ENCODE data around the gene OR6S1. TPM values are rescaled to one million over a fixed set of nuclear protein-coding genes. Genes with fewer than 3 reads are reported as not detected.
"Not testable (repeated sequence)": the region's sequence is repeated elsewhere in the genome, so short reads cannot be mapped to it uniquely, and the experiment has no call there.

Gene OR6S1
- total RNA-seq, 1 donor from 2014 or later, result not detected

DNA sequence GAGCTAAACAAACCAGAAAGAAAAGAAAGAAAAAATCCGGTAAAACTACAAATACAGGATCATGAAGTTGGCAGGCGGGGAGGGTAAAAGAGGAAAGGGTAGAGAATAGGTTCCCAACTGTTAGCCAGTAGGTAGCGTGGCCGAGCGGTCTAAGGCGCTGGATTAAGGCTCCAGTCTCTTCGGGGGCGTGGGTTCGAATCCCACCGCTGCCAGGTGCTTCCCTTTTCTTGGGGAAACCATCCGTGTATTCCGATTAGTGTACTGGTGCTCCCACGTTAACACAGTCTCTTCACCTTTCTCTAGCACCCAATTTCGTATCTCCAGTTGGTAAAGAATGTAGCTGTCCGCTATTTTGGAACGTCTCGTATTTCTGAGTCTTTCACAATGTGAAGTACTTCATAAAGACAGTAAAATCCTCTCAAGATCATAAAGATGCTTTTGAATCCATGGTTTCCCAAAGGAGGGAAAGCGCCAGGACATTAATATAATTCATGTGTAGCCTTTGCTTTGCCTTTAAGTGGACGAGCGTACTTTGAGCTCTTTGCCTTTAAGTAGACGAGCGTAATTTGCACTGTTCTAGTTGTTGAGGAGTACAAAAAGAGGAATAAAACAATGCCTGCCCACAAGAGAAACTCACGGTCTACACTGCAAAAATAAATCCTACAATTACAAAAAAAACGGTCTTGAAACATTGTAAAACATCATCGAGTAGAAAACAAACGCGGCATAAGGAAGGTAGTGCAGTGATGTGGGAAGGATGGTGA, 31.3 kb downstream of the OR6S1 start:
- DNase-seq (ENCODE audit: low spot score), result peak; percentile 83

DNA sequence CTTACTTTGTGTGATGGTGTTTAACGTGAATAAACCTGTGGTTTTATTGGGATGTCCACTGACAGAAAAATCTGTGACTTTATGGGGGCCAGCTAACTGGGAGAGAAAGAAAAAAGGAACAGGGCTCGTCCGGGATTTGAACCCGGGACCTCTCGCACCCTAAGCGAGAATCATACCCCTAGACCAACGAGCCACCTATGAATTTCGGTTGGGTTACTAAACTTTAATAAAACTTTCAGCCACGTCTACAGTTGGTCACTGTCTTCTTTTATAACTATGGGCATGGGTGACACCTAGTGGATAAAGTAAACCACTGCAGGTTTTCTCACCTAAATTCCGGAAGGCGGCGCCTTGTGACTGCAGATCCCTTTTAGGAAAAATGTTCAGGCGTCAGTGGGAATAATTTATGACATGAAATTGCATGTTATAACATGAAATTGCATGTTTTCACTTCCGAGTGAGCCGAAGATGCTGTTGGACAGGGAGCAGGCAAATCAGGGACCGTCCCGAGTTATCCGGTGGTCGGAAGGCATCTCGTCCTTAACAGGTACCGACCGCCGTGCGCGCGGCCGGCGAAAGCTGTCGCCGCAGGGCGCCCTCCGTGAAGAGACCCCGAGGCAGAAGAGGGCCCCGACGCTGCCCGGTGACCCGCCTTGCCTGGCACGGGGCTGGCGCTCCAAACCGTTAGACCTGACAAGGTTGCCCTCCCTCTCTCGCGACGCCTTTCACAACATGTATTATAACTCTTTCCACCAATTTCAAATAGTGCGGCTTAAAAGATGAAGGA, 32.1 kb downstream of the OR6S1 start:
- peak; percentile 80 for DNase-seq (ENCODE audit: low spot score)

DNA sequence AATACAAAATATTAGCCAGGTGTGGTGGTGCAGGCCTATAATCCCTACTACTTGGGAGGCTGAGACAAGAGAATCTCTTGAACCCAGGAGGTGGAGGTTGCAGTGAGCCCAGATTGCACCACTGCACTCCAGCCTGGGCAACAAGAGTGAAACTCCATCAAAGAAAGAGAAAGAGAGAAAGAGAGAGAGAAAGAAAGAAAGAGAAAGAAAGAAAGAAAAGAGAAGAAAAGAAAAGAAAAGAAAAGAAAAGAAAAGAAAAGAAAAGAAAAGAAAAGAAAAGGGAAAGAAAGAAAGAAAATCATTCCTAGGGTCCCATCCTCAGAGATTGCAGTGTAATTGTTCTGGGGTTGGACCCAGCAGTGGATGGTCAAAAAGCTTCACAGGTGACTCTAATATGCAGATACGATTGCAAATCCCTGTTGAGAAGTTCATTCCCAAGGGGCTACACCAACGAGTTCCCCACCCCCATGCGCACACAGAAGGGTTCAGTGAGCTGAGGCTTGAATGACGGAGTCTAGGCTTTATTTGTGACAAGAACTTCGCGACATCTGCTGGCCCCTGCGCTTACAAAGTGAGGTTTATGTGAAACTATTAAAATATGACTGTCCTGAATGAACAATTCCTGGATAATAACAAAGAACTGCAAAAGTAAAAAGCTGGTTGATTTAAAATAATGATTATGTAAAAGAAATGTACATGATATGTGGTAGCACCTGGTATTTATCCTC, 32.9 kb downstream of the OR6S1 start:
- DNase-seq (ENCODE audit: low spot score), result no peak

DNA sequence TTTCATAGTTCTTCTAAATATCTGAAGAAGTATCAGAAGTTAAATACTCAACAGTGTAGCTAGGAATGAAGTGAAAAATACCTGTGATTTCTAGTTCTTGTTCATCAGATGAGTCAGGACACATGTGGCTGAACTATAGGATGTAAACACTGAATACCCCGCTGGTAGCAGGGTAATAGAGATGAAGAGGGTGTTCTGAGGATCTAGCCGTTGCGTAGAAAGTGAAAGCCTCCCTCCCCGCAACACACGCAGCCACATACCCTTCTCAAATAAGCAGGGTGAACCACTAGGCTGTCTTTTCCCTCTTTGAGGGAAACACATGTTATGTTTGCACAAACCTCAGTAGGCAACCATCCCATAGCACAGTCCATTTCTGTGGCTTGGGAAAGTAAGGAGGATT, 33.9 kb downstream of the OR6S1 start:
- no peak for DNase-seq (ENCODE audit: low spot score)

DNA sequence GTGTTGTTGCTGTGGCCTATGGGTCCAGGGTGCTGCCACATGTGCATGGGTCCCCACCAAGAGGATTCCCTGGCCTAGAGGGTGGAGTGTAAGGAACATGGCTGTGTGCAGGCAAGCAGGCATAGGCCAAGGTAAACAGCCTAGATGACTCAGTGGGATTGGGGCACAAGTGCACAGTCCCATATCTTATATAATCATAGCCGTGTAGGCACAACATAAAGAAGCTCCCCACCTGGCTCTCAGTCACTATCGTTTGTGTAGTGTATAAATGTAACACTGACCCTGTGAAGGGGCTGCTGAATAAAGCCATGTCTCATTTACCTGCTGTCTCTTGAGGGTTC, 34.6 kb downstream of the OR6S1 start:
- DNase-seq (ENCODE audit: low spot score), result no peak

DNA sequence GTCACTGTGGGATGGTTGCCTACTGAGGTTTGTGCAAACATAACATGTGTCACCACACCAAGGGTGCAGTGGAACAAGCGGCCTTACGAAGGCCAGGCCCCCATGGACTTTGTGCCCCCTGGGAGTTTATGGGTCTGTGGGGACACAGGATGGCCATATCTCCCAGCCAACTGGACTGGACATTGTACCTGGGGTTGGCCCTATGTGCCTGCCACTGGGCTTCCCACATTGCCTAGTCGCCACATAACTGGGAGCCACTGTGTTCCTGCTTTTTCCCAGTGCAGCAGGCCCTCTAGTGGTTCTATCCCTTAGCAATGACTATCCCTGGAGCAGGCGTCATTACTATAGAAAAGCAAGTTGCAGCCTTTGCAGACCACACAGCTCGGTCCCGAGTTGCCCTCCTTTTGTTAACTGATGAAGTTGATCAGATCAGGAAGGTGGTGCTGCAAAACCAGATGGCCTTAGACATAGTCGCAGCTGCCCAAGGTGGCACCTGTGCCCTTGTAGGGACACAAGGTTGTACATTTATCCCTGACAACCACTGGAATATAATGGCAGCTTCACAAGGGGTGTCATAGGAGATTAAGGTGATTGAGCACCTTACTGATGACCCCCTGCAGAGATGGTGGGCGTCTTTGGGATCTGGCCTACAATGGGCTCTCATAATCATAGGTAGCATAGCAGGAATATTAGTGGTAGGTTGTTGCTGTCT, 35.1 kb downstream of the OR6S1 start:
- no peak for DNase-seq (ENCODE audit: low spot score)

DNA sequence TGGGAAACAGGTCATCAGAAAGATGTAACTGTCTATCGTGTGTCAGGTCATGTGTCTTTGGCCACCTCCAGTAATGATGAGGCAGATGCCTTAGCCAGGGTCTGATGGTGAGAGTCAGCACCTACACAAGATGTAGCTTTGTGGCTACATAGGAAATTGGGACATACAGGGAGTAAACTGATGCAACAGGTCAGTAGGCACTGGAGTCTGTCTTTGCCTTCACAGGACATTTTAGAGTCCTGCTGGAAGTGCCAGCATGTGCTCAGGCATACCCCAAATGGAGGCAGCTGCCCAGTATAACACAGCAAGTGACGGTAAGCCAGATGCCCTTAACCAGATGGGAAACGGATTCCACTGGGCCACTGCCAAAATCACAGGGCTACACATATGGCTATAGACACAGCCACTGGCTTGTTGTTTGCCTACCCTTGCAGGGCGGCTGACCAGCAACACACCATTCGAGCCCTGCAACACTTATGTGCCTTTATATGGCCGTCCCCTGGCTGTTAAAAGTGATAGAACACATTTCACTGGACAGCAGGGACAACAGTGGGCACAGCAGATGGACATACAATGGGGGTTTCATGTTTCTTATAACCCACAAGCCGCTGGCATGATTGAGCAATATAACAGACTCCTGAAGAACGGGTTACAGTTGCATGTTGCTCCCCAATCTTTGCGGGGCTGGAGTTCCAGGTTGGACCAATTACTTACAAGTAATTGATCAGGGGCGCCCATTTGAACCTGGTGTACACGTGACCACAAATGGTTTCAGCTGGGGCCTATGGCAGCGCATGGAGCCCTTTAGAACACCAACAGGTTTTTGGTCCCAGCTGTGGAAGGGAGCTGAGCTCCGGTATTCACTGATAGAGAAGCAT, 37.4 kb downstream of the OR6S1 start:
- DNase-seq (ENCODE audit: low spot score), result no peak

DNA sequence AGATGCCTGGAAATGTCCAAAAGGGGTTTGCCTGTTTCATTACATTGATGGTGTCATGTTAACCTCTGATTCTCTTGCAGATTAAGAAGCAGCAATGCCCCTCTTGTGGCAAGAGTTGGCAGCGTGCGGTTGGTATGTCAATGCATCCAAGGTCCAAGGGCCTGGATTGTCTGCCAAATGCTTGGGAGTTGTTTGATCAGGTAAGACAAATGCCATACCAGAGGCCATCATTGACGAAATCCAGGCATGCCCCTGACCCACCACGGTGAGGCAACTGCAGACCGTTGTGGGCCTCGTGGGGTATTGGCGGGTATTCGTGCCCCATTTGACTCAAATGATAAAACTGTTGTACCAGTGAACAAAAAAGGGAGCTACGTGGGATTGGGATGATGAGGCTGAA, 38.9 kb downstream of the OR6S1 start:
- no peak for DNase-seq (ENCODE audit: low spot score)

DNA sequence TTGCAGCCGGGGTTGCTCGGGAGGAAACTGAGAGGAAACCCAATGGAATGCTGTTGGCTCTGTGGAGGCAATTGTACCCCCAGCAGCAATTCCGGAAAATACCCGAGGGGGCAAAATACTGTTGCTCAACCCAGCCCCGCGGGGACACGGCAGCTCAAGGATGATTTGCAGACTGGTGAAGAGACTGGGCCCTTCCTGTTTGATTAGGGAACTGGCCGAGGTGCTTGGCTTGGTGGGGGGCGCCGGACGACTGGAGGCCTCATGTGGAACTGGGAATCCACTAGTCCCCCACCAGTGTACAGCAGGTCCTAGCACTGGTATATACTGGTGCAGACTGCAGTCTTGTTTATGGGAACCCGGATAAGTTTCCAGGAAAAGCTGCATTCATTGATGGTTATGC, 40.0 kb downstream of the OR6S1 start:
- no peak for DNase-seq (ENCODE audit: low spot score)

DNA sequence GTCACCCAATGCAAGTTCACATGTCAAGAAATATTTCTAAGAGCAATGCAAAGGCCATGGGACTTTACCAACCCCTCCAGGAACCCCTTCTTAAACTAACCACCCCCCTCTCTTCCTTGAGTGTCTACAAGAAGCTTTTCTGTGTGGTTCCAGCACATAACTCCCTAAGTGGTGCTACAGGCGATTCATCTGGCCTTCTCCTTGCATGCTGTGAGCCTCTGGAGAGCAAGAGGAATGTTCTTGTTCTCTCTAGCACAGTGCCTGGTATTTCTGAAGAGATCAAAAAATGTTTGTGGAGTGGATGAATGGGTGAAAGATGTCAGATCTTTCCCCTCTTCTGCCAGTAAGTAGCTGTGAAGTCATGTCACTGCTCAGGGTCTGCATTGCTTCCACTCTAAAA, 44.4 kb downstream of the OR6S1 start:
- DNase-seq (ENCODE audit: low spot score), result no peak

DNA sequence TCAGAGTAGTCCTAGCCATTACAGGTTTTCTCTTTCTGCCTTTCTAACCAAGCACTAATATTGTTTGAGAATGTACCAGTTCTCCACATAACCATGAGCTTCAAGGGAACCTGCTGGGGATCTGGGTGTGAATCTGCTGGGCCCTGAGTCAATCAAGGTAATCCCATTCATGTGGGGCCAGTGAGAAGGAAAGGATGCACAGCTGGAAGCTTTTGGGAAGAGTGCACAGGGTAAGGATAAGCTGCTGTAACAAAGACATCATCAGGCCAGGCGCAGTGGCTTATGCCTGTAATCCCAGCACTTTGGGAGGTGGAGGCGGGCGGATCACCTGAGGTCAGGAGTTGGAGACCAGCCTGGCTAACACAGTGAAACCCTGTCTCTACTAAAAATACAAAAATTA, 45.8 kb downstream of the OR6S1 start:
- DNase-seq (ENCODE audit: low spot score), result not testable (repeated sequence)

DNA sequence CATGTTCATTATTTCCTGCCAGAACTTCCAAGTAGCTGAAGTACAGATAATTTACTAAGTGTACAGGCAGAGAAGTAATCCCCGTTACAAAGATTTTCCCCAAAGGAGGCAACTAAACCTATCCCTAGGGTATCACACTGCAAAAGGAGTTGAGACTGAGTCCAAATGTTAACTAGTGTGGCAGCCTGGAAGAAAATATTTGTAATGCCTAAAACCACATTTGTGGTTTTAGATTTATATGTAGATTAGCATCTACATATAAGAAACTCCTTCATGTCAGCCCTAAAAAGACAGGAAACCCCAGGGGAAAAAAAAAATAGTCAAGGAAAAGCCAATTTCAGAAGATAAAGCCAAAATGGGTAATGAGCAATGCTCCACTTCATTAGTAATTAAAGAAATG, 48.9 kb downstream of the OR6S1 start:
- DNase-seq (ENCODE audit: low spot score), result no peak

DNA sequence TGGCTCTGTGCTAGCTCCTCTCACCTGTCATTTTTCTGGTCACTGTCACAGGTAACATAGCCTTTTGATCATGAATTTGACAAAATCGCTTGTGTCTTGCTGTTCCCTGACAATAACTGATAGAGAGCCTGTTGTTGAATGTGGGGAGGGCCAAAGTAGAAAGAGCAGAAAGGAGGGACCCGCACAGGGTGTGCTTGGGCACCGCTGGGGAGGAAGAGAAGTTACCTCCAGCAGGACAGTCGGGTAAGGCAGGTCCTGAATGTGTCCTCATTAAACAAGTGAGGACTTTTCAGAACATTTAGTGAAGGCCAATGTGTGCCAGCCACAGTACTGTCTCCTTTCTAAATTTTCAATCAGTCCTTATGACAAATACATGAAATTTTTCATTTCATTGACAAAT, 50.3 kb downstream of the OR6S1 start, which contains the start of gene RNASE12:
RNASE12 (minus strand) TSS at position 142 of the 400 bp plus-strand sequence. CDS start 653 bp downstream, outside the sequence.
- DNase-seq (ENCODE audit: low spot score), result no peak

Other genes with a start within 250 kb of the OR6S1 start
- gene TEP1, start 228.2 kb downstream of the OR6S1 start, total RNA-seq, result 38.7 TPM
- 0.26 TPM for gene KLHL33, start 205.5 kb downstream of the OR6S1 start, total RNA-seq
- 39.7 TPM for gene OSGEP, start 186.9 kb downstream of the OR6S1 start, total RNA-seq
- gene APEX1, start 186.5 kb downstream of the OR6S1 start, total RNA-seq, result 169 TPM
- 36.8 TPM for gene PIP4P1, start 180.3 kb downstream of the OR6S1 start, total RNA-seq
- gene PNP, start 172.3 kb downstream of the OR6S1 start, total RNA-seq, result 23.8 TPM
- 0.65 TPM for gene RNASE10, start 136.2 kb downstream of the OR6S1 start, total RNA-seq
- gene RNASE9, start 80.6 kb downstream of the OR6S1 start, total RNA-seq, result not detected
- not detected for gene RNASE11, start 53.7 kb downstream of the OR6S1 start, total RNA-seq
- not detected for gene RNASE12, start 50.3 kb downstream of the OR6S1 start, total RNA-seq
- 26.5 TPM for gene RNASE4, start 42.9 kb upstream of the OR6S1 start, total RNA-seq
- gene ANG, start 47.1 kb upstream of the OR6S1 start, total RNA-seq, result 5.5 TPM
- not detected for gene EDDM3A, start 104.2 kb upstream of the OR6S1 start, total RNA-seq
- not detected for gene EDDM3B, start 126.7 kb upstream of the OR6S1 start, total RNA-seq
- gene RNASE6, start 139.6 kb upstream of the OR6S1 start, total RNA-seq, result 5.8 TPM
- 67.3 TPM for gene RNASE1, start 161.2 kb upstream of the OR6S1 start, total RNA-seq
- not detected for gene RNASE3, start 249.7 kb upstream of the OR6S1 start, total RNA-seq